Stimulated activated CD4-positive, alpha-beta T cell treated with anti-CD3 and anti-CD28 coated beads, Interleukin-15, amount 100 ng/mL, for 48 hours (primary cell): Measurements from ENCODE around the gene KCNG2.

Experiments
- DNase-seq, 2 donors: peaks; one replicate each; pipeline ENCODE4 v3.0.0-alpha.2; 2020; ENCODE audit warnings: low read depth in 2 of 2

The KCNG2 gene

DNA sequence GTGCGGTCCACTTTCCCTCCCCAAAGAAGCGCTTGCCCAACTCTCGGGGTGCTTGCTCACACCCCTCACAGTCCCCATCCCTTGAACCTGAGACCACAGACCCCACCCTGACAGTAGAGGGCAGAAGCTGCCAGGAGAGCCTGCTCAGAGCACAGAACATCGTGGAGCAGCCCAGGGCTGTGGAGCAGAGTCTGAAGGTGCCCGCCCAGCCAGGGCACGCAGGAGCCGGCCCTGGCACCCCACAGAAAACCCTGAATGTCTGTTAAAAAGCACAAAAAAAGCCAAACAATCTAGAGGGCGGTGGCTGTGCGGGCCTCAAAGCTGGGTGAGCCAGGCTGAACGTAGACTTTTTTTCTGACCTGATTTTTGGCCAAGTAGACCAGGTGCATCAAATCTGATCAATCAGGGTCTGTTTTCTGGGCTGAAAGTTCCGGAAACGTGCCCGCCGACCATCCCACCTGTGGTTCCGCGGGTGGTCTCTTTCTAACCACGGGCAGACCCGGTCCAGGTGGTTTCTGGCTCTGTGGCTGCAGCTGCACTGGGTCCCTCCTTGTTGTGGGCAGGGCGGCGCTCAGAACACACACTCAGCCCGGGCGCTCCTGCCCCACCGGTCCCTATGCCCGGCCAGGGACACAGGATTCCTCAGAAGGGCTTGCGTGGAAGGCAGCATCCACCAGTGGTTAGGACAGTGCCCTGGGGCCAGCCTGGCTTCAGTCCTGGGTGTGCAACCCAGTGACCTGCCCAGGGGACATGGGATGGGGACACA is 87.4 kb downstream of the KCNG2 start:
- no peak for DNase-seq

GRCh38 chr18:79887181-79888000 is 89.7 kb downstream of the KCNG2 start:
- DNase-seq, result no peak

DNA sequence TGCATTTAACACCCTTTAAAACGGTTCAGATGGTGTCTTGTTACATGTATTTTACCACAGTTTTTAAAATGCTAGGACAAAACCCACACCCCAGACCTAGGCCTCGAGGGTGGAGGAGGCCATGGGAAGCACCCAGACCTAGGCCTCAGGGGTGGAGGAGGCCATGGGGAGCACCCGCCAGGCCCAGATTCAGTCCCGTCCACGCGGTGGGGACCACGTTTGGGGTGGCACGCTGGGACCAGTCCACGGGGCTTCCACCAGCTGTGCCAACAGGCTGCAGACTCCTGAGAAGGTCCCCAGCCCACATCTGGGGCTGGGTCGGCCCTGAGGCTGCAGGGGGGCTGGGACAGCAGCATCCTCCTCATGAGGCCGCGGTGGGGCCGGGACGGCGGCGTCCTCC is 90.3 kb downstream of the KCNG2 start:
- DNase-seq, result no peak

- no peak for DNase-seq
Measured at GRCh38 chr18:79889569-79889968, 91.8 kb downstream of the KCNG2 start.

DNA sequence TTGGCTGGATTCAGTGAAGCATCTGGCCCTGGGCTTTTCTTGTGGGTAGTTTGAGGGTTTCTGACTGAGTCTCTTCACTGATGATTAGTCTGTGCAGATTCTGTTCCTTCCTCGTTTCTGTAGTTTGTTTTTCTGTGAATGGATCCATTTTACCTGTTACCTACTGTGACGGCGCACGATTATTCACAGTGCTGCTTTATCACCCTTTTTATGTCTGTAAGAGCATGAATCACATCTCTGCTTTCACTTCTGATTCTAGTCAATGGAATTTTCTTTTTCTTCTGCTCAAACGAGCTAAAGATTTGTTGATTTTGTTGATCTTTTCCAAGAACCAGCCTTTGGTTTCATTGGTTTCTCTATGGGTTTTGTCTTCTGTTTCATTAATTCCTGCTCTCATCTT is 92.9 kb downstream of the KCNG2 start:
- no peak for DNase-seq

GRCh38 chr18:79896738-79897137 is 99.0 kb downstream of the KCNG2 start:
- no peak for DNase-seq

DNA sequence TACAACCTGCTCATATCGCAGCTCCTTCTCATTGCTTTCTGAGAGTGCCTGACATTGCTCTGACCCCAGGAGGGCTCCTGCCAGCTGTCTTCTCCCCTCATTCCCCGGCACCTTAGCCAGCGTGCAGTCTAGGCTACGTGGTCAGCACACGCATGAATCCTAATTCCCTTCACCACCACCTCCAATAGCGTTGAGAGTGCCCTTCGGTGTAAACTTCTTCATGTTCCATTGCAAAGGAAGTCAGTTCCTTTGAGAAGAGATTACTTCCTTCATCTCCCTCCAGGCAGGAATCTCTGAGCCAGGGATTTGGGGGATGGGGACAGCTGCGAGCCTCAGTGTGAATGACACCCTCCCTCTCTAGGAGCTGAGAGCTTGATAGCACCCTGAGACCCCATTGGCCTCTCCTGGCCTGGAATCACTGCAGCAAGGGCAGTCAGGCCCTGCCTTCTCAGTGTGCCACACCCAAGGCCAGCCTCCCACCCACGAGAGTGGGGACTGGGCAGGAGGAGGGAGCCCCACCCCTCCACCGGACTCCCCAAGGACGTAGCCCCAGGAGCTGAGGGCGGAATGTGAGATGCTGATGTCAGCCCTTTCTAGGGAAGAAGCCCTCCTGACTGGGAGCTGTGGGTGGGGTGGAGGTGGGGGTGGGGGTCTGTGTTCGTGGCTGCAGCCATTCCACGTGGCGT is 100.3 kb downstream of the KCNG2 start:
- DNase-seq, result no peak

- DNase-seq, result no peak
Measured at GRCh38 chr18:79898952-79899608, 101.3 kb downstream of the KCNG2 start.

DNA sequence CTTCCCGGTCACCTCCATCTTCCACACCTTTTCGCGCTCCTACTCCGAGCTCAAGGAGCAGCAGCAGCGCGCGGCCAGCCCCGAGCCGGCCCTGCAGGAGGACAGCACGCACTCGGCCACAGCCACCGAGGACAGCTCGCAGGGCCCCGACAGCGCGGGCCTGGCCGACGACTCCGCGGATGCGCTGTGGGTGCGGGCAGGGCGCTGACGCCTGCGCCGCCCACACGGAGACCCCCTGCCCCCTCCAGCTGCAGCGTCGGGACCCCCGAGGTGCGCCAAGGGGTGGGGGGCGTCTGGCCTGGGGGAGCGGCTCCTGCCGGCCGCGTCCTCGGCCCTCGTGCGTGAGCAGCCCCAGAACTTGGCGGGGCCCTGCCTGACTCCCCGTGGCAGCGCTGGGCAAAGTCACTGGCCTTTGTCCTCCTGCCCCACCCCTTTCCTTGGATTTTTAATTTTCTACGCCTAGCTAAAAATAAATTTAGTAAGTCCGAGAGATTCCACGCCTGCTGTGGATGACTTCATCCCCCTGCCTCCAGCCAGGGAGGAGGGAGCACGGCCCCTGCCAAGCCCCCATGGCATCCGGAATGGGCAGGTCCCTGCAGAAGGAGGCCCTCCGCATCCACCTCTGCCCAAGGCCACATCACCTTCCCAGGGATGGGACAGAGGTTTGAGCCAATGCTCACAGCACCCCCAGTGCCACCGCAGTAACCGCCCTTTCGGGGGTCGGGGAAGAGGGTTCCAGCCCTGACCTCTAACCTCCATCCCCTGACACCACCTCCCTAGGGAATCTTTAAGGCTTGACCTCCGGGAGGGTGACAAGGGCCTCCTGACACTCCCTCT is 102.1 kb downstream of the KCNG2 start:
- no peak for DNase-seq

DNA sequence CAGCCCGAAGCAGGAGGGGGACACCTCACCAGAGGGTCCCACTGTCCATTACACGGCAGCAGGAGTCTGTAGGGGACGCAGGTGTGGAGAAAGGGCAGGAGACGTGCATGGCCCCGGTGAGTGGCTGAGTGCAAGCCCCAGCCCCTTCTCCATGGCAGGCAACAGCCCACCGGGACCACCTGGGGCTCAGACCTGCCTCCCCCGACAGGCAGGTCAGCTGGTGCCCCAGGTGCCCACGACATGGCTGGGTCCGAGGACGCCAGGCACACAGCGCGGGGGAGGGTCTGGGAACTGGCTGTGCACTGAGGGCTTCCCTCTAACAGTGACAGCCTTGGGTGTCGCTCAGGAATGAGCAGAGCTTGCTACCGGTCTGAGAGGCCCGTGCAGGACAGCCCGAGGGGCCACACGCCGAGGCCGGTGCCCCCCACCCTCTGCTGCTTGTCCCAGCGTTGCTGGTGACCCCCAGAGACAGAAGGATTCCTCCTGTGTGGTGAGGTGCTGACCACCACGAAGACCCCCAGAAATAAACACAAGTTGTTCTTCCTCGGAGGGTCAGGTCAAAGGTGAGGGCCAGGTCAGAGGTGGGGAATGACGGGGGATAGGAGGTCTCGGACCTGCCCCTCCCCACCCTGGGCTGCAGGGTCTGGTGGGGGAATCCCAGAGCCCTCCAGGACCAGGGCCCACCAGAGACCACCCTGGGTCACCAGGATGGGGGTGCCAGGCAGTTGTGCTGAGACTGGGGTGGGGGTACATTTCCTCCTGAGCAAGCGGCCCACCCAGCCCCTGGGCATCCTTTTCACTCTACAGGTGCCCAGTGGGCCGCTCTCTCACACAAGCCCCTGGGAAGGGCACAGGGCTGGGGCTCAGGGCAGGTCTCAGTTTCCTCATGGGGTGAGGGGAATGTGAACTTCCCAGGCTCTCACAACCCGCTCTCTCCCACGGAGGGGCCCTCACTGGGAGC is 103.2 kb downstream of the KCNG2 start:
- DNase-seq, result no peak

DNA sequence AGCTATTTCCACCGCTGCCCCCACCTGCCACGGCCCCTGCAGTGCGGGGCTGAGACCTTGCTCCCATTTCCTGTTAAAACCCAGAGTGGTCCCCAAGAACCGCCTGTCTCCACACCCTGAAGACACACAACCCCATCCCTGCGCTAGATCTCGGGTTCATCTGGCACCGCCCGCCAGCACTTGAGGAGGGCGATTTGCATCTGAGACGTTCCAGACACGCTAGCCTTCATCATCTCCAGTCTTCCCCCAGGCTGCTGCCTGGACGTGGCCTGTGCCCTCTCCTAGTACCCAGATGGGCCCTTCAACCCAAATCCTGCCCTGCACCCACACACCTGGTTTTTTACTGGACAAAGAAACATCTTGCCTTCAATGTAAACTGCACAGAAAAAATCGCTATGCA is 103.9 kb downstream of the KCNG2 start:
- no peak for DNase-seq

- DNase-seq, result no peak
Measured at GRCh38 chr18:79902075-79902474, 104.3 kb downstream of the KCNG2 start.

- DNase-seq, result no peak
Measured at GRCh38 chr18:79902640-79903039, 104.9 kb downstream of the KCNG2 start.

DNA sequence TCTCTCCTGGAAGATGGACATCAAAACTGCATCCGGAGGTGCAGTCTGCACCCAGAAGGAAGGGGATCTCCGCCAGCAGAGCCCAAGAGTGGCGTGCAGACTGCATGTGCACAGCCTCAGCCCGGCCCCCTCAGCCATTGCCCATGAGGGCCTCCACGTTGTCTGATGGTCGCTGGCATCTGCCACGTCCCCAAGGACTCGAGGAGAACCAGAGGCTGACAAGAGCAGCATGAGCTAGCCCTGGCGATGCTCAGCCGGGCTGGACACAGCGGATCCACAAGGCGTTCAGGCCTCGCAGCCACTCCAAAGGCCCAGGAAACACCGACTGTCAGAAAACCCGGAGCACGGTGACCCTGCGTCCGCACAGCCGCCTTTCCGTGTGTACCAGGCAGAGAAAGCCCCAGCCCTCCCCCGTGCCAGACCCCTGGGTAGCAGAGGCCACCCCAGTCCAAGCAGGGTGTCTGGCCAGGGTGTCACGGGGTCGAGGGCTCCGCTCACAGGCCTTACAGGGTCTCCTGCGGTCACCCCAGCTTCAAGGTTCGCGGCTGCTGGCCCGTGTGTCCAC is 105.4 kb downstream of the KCNG2 start:
- no peak for DNase-seq

- no peak for DNase-seq
Measured at GRCh38 chr18:79903787-79904356, 106.1 kb downstream of the KCNG2 start.

GRCh38 chr18:79904357-79905147 is 106.8 kb downstream of the KCNG2 start:
- no peak for DNase-seq

DNA sequence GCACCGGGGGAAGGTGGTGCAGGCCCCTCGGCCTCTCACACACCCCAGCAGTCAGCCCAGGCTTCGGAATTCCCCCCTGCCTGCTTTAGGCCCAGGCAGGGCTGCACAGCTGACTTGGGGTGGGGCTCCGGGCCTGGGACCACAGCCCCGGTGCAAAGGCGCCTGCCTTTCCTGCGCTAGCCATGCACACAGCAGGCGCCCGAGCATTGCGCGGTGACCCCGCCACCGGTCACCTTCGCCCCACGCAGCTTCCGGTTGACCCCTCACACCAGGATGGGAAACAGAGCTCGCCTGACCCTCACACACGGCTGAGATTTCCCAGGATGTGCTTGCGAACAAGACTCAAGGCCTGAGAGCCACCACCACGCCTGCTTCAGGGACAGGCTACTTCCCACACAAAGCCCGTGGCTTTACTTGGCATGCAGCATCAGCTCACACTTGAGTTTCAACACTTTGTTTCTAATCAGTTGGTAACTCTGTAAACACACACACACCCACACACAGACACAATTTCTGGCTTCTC is 107.7 kb downstream of the KCNG2 start:
- DNase-seq, result no peak

- no peak for DNase-seq
Measured at GRCh38 chr18:79905993-79906392, 108.3 kb downstream of the KCNG2 start.
